HepG2 (cell line): ENCODE results near the gene ESPN. TPM values are rescaled to one million over a fixed set of nuclear protein-coding genes. Genes with fewer than 3 reads are reported as not detected.

Experiments
- AGO2 ChIP-seq: fragments of 200-400 bp; formaldehyde crosslinking; optimal IDR thresholded peaks from 2 replicates; pipeline ENCODE3; 2017; ENCODE audit warnings: mild to moderate bottlenecking, low read depth, low read length, moderate library complexity
- ATF1 ChIP-seq: IDR thresholded peaks from 2 replicates; pipeline ENCODE4 v1.6.1; 2016; ENCODE audit warnings: mild to moderate bottlenecking, control low read depth
- BRD4 ChIP-seq: sonication (generic); formaldehyde crosslinking; IDR thresholded peaks from 2 replicates; pipeline ENCODE4 v1.4.0; 2020; ENCODE audit warnings: missing genetic modification reagents
- GABPB1 ChIP-seq: IDR thresholded peaks from 2 replicates; pipeline ENCODE4 v1.6.1; 2016; ENCODE audit warnings: mild to moderate bottlenecking, missing genetic modification reagents, moderate library complexity, missing compliant biosample characterization
- HES4 ChIP-seq: sonication (generic); formaldehyde crosslinking; IDR thresholded peaks from 2 replicates; pipeline ENCODE4 v1.9.0; 2021; ENCODE audit warnings: mild to moderate bottlenecking, missing genetic modification reagents, borderline replicate concordance
- KLF9 ChIP-seq: IDR thresholded peaks from 2 replicates; pipeline ENCODE4 v1.6.1; 2016; ENCODE audit warnings: low read depth
- MBNL3 ChIP-seq: fragments of 250-450 bp; sonication (Bioruptor Pico); conservative IDR thresholded peaks from 2 replicates; pipeline ENCODE4 v1.8.0; 2022; ENCODE audit warnings: mild to moderate bottlenecking, inconsistent platforms
- MLXIP ChIP-seq: sonication (generic); formaldehyde crosslinking; IDR thresholded peaks from 2 replicates; pipeline ENCODE4 v1.9.0; 2021; ENCODE audit warnings: missing genetic modification reagents, borderline replicate concordance
- NFE2L2 ChIP-seq: fragments of 150-350 bp; IDR thresholded peaks from 2 replicates; pipeline ENCODE4 v1.6.1; 2014; ENCODE audit warnings: low read length
- RBM39 ChIP-seq: fragments of 200-400 bp; formaldehyde crosslinking; IDR thresholded peaks from one replicate; pipeline ENCODE4 v1.6.1; 2018; ENCODE audit warnings: antibody characterized with exemption, mild to moderate bottlenecking, low read depth, low read length; ENCODE audit not compliant: poor library complexity, severe bottlenecking
- SMAD1 ChIP-seq: sonication (generic); formaldehyde crosslinking; IDR thresholded peaks from 2 replicates; pipeline ENCODE4 v1.4.0; 2020; ENCODE audit warnings: missing genetic modification reagents, low read depth, mild to moderate bottlenecking, borderline replicate concordance
- SMAD3 ChIP-seq: sonication (generic); formaldehyde crosslinking; IDR thresholded peaks from 2 replicates; pipeline ENCODE4 v1.4.0; 2020; ENCODE audit warnings: missing genetic modification reagents
- SP140L ChIP-seq: sonication (generic); formaldehyde crosslinking; IDR thresholded peaks from 2 replicates; pipeline ENCODE4 v1.4.0; 2020; ENCODE audit warnings: missing genetic modification reagents, borderline replicate concordance
- TAF15 ChIP-seq: fragments of 200-400 bp; formaldehyde crosslinking; IDR thresholded peaks from one replicate; pipeline ENCODE4 v1.6.1; 2018; ENCODE audit warnings: mild to moderate bottlenecking, low read depth, low read length; ENCODE audit not compliant: poor library complexity, severe bottlenecking
- TEAD3 ChIP-seq: optimal IDR thresholded peaks from 2 replicates; pipeline ENCODE3; 2016; ENCODE audit warnings: borderline replicate concordance
- THYN1 ChIP-seq: sonication (generic); formaldehyde crosslinking; IDR thresholded peaks from 2 replicates; pipeline ENCODE4 v1.8.1; 2023; ENCODE audit warnings: low read depth, mild to moderate bottlenecking, moderate library complexity, missing genetic modification reagents, borderline replicate concordance
- YY1 ChIP-seq: IDR thresholded peaks from 2 replicates; pipeline ENCODE4 v1.6.1; 2011; ENCODE audit warnings: low read length, low read depth, moderate library complexity, mild to moderate bottlenecking; ENCODE audit not compliant: insufficient read depth, insufficient replicate concordance
- ZNF670 ChIP-seq: sonication (generic); formaldehyde crosslinking; IDR thresholded peaks from 2 replicates; pipeline ENCODE4 v1.8.0; 2022; ENCODE audit warnings: mild to moderate bottlenecking, missing genetic modification reagents, borderline replicate concordance
- ZNF737 ChIP-seq: sonication (generic); formaldehyde crosslinking; IDR thresholded peaks from 2 replicates; pipeline ENCODE4 v1.5.0; 2020; ENCODE audit warnings: missing genetic modification reagents, mild to moderate bottlenecking, borderline replicate concordance
- ZNF776 ChIP-seq: sonication (generic); formaldehyde crosslinking; IDR thresholded peaks from 2 replicates; pipeline ENCODE4 v1.4.0; 2020; ENCODE audit warnings: mild to moderate bottlenecking, missing genetic modification reagents
- ZSCAN30 ChIP-seq: sonication (generic); formaldehyde crosslinking; IDR thresholded peaks from 2 replicates; pipeline ENCODE4 v1.5.0; 2020; ENCODE audit warnings: mild to moderate bottlenecking, missing genetic modification reagents
- polyA plus RNA-seq, 8 experiments: library from polyadenylated mRNA; depleted of rRNA in 3 of 8; stranded (reverse) in 7 of 8; unstranded in 1 of 8; fragments of >200 nt; fragmentation: Illumina TruSeq in 4 of 8; extraction: Trizol in 4 of 8; gene quantifications; 2 replicates each; pipeline versions ENCODE4 v1.2.1 to v1.2.3, GENCODE V29; 2011 to 2016; ENCODE audit warnings: low read depth in 4 of 8, missing spikeins in 1 of 8, mixed read lengths in 1 of 8; ENCODE audit not compliant: insufficient read depth in 1 of 8
- total RNA-seq, 5 experiments: library from RNA; depleted of rRNA; stranded (reverse); fragments of >200 nt; fragmentation: Illumina TruSeq; extraction: Trizol; gene quantifications; 2 replicates each; pipeline ENCODE4 v1.2.3, GENCODE V29; 2016; ENCODE audit warnings: low read depth in 1 of 5
- TF ChIP-seq, protein P1 (sequence below): sonication (generic); formaldehyde crosslinking; IDR thresholded peaks from 2 replicates; pipeline ENCODE4 v1.5.0; 2020; ENCODE audit warnings: missing genetic modification reagents
- TF ChIP-seq, protein P2 (sequence below): sonication (generic); formaldehyde crosslinking; IDR thresholded peaks from 2 replicates; pipeline ENCODE4 v1.5.1; 2020; ENCODE audit warnings: missing genetic modification reagents, mild to moderate bottlenecking, borderline replicate concordance

ESPN gene
- total and polyA plus RNA-seq, 2 of the 13 experiments (the other 11 are each of a cell fraction or from before 2014, with no cell fraction given): 48.6 to 54.2 TPM

- no peak for TF ChIP-seq NFE2L2
- no peak for TF ChIP-seq ZSCAN30 (CRISPR knock-in tag)
- TF ChIP-seq RBM39: peak; percentile 31
- no peak for TF ChIP-seq THYN1 (CRISPR knock-in tag)
- no peak for TF ChIP-seq MLXIP
- TF ChIP-seq TAF15: peak; percentile 35
- TF ChIP-seq ZNF737 (CRISPR knock-in tag): no peak
- TF ChIP-seq AGO2: peak; percentile 84
- TF ChIP-seq TEAD3 (CRISPR knock-in tag): peak; percentile 56
- TF ChIP-seq YY1: peak; percentile 56
- TF ChIP-seq ZNF670 (CRISPR knock-in tag): peak; percentile 88; the same call in 1 of the 2 replicates
- TF ChIP-seq MBNL3 (CRISPR knock-in tag): no peak
- TF ChIP-seq GABPB1 (CRISPR knock-in tag): peak; percentile 87
- TF ChIP-seq, protein P1, sequence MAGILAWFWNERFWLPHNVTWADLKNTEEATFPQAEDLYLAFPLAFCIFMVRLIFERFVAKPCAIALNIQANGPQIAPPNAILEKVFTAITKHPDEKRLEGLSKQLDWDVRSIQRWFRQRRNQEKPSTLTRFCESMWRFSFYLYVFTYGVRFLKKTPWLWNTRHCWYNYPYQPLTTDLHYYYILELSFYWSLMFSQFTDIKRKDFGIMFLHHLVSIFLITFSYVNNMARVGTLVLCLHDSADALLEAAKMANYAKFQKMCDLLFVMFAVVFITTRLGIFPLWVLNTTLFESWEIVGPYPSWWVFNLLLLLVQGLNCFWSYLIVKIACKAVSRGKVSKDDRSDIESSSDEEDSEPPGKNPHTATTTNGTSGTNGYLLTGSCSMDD (CRISPR knock-in tag): no peak
- TF ChIP-seq, protein P2, sequence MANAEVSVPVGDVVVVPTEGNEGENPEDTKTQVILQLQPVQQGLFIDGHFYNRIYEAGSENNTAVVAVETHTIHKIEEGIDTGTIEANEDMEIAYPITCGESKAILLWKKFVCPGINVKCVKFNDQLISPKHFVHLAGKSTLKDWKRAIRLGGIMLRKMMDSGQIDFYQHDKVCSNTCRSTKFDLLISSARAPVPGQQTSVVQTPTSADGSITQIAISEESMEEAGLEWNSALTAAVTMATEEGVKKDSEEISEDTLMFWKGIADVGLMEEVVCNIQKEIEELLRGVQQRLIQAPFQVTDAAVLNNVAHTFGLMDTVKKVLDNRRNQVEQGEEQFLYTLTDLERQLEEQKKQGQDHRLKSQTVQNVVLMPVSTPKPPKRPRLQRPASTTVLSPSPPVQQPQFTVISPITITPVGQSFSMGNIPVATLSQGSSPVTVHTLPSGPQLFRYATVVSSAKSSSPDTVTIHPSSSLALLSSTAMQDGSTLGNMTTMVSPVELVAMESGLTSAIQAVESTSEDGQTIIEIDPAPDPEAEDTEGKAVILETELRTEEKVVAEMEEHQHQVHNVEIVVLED (CRISPR knock-in tag): peak; percentile 88
- no peak for TF ChIP-seq SP140L (CRISPR knock-in tag)
- peak; percentile 68; the same call in 1 of the 2 replicates for TF ChIP-seq ZNF776
- peak; percentile 92; the same call in 1 of the 2 replicates for TF ChIP-seq HES4 (CRISPR knock-in tag)
- TF ChIP-seq KLF9 (CRISPR knock-in tag): peak; percentile 32; the same call in 1 of the 2 replicates
- no peak for TF ChIP-seq ATF1 (CRISPR knock-in tag)
- TF ChIP-seq BRD4: peak; percentile 23
- 0 out of 2 replicates have a peak, but pooled peaks have one; percentile 11 for TF ChIP-seq SMAD3 (CRISPR knock-in tag)
- no peak; the same call in 1 of the 2 replicates for TF ChIP-seq SMAD1 (CRISPR knock-in tag)
Observed at GRCh38 chr1:6447016-6447817, 22.6 kb downstream of the ESPN start (continued).
